SK-N-SH treated with all-trans-retinoic acid at 6 μM for 48 hours (cell line): Measurements from ENCODE around the gene ADAM17.

ENCODE experiments used
- OSR1 ChIP-seq: fragments of 250-450 bp; sonication (Bioruptor Pico); IDR thresholded peaks from 2 replicates; pipeline ENCODE4 v1.8.0; 2022; ENCODE audit warnings: moderate library complexity, mild to moderate bottlenecking, inconsistent platforms
- ZC3H10 ChIP-seq: fragments of 250-450 bp; sonication (Bioruptor Pico); IDR thresholded peaks from 2 replicates; pipeline ENCODE4 v1.5.1; 2021; ENCODE audit warnings: mild to moderate bottlenecking, moderate library complexity
- ZFP30 ChIP-seq: fragments of 450-650 bp; formaldehyde crosslinking; IDR thresholded peaks from 2 replicates; pipeline ENCODE4 v1.5.0; 2022; ENCODE audit warnings: mild to moderate bottlenecking, moderate library complexity
- ZNF8 ChIP-seq: fragments of 450-650 bp; formaldehyde crosslinking; IDR thresholded peaks from 2 replicates; pipeline ENCODE4 v1.5.0; 2020; ENCODE audit warnings: mild to moderate bottlenecking, moderate library complexity
- TF ChIP-seq, protein P1 (sequence below): fragments of 250-450 bp; sonication (Bioruptor Pico); IDR thresholded peaks from 2 replicates; pipeline ENCODE4 v1.8.0; 2020; ENCODE audit warnings: mild to moderate bottlenecking, moderate library complexity, borderline replicate concordance

DNA sequence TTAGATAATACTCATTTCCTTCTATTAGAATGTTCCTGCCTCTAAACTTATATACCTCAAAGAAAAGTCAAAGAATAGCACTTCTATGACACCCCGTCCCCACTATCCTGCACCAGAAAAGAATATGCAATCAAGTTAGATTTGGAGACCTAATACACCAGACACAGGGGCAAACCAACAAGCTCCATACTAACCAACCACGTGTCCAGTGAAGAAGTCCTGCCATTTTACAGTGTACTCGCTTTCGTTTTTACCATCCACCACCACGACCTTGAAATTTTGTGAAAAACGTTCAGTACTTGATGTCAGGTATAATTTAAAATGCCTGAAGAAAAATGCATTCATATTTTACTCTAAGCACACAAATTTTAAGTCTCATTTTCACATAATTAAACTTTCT is 19.1 kb downstream of the ADAM17 start:
- TF ChIP-seq, protein P1, sequence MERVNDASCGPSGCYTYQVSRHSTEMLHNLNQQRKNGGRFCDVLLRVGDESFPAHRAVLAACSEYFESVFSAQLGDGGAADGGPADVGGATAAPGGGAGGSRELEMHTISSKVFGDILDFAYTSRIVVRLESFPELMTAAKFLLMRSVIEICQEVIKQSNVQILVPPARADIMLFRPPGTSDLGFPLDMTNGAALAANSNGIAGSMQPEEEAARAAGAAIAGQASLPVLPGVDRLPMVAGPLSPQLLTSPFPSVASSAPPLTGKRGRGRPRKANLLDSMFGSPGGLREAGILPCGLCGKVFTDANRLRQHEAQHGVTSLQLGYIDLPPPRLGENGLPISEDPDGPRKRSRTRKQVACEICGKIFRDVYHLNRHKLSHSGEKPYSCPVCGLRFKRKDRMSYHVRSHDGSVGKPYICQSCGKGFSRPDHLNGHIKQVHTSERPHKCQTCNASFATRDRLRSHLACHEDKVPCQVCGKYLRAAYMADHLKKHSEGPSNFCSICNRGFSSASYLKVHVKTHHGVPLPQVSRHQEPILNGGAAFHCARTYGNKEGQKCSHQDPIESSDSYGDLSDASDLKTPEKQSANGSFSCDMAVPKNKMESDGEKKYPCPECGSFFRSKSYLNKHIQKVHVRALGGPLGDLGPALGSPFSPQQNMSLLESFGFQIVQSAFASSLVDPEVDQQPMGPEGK (CRISPR knock-in tag): no peak
- TF ChIP-seq ZC3H10 (CRISPR knock-in tag) (no peak), ZFP30 (no peak), ZNF8 (no peak), OSR1 (no peak)
